GM19397 (cell line): ENCODE measurements around the gene PKP3.

Source experiments
- ATAC-seq: cut with Tn5 transposase; IDR thresholded peaks from one replicate; pipeline ENCODE4 v1.9.1; 2021; ENCODE audit warnings: mild to moderate bottlenecking, moderate library complexity; ENCODE audit not compliant: unreplicated experiment

The PKP3 gene

GRCh38 chr11:442611-443081, 48.6 kb downstream of the PKP3 start:
- no peak for ATAC-seq

GRCh38 chr11:443542-444199, 49.7 kb downstream of the PKP3 start:
- ATAC-seq = no peak

- ATAC-seq = no peak
Measured at GRCh38 chr11:444396-445144, 50.6 kb downstream of the PKP3 start.

- ATAC-seq = no peak
Measured at GRCh38 chr11:445765-446588, 52.0 kb downstream of the PKP3 start.

- no peak for ATAC-seq
Measured at GRCh38 chr11:446891-447290, 52.9 kb downstream of the PKP3 start.

- ATAC-seq = peak; percentile 57
Measured at GRCh38 chr11:447923-448731, 54.1 kb downstream of the PKP3 start.

- peak; percentile 67 for ATAC-seq
Measured at GRCh38 chr11:449889-450808, 56.1 kb downstream of the PKP3 start, which contains the start of gene PTDSS2. TSS of gene PTDSS2 (plus strand) at chr11:450279. CDS start at chr11:450456, 177 bp downstream.

GRCh38 chr11:450809-451451, 56.9 kb downstream of the PKP3 start:
- ATAC-seq = peak; percentile 9

GRCh38 chr11:451738-452137, 57.7 kb downstream of the PKP3 start:
- ATAC-seq = no peak

GRCh38 chr11:452203-452744, 58.3 kb downstream of the PKP3 start:
- ATAC-seq = no peak

- no peak for ATAC-seq
Measured at GRCh38 chr11:452916-453527, 59.0 kb downstream of the PKP3 start.

- ATAC-seq = no peak
Measured at GRCh38 chr11:453564-453963, 59.6 kb downstream of the PKP3 start.

- no peak for ATAC-seq
Measured at GRCh38 chr11:454043-454442, 60.0 kb downstream of the PKP3 start.
